B cell (primary cell): ENCODE data around the gene UQCR11. TPM values are rescaled to one million over a fixed set of nuclear protein-coding genes. Genes with fewer than 3 reads are reported as not detected.
A peak's percentile ranks its signal among the peaks of the same experiment; 100 is the strongest.

Source experiments
- ATAC-seq: fragments of 200-7000 bp; cut with Tn5 transposase; one replicate; pipeline ENCODE4 v1.10.0; 2021; ENCODE audit warnings: low read depth, mild to moderate bottlenecking, moderate number of reproducible peaks, moderate library complexity
- CTCF ChIA-PET: fragments of 350-600 bp; sonication (Branson Sonifier 250); formaldehyde crosslinking; loops from one replicate; lab custom pipeline; 2021; ENCODE audit warnings: antibody characterized with exemption, inconsistent platforms; lab: Charles Lee
- POLR2A ChIA-PET: fragments of 350-600 bp; sonication (Branson Sonifier 250); formaldehyde crosslinking; loops from one replicate; lab custom pipeline; 2021; ENCODE audit warnings: antibody characterized with exemption; lab: Charles Lee
- DNase-seq: peaks from one replicate; pipeline ENCODE4 v3.0.0; 2013
- H2AFZ ChIP-seq: 2 replicates; pipeline ENCODE4 v1.6.1; 2012; ENCODE audit warnings: mild to moderate bottlenecking, low read depth, low read length; ENCODE audit not compliant: insufficient read depth, poor library complexity, severe bottlenecking
- H3K27ac ChIP-seq, 2 donors: 1 replicate in 1 of 2; 2 replicates in 1 of 2; pipeline ENCODE4 v1.5.1; 2012 to 2013; ENCODE audit warnings: low read length in 2 of 2, mild to moderate bottlenecking in 2 of 2, moderate library complexity in 1 of 2
- H3K27me3 ChIP-seq, 4 experiments: fragments of 200-600 bp in 1 of 4; sonication (generic) in 1 of 4; replicated peaks in 1 of 4; 1 replicate in 2 of 4; 2 replicates in 2 of 4; pipeline versions ENCODE4 v1.6.1 to v1.7.0; 2013 to 2016; ENCODE audit warnings: low read length in 3 of 4, mild to moderate bottlenecking in 2 of 4, mixed read lengths in 1 of 4, moderate library complexity in 1 of 4; ENCODE audit not compliant: insufficient read depth in 4 of 4, control insufficient read depth in 3 of 4; ENCODE audit errors: control extremely low read depth in 1 of 4
- H3K36me3 ChIP-seq, 2 experiments: replicated peaks in 1 of 2; 1 replicate in 1 of 2; 2 replicates in 1 of 2; pipeline versions ENCODE4 v1.6.1 to v1.7.1; 2013; ENCODE audit warnings: low read length in 1 of 2; ENCODE audit not compliant: insufficient read depth in 2 of 2, control insufficient read depth in 1 of 2; ENCODE audit errors: control extremely low read depth in 1 of 2, extremely low read depth in 1 of 2
- H3K4me1 ChIP-seq, 2 donors: fragments of 200-600 bp in 1 of 2; sonication (generic) in 1 of 2; 1 replicate in 1 of 2; 2 replicates in 1 of 2; pipeline versions ENCODE4 v1.5.1 to v1.6.1; 2013 to 2017; ENCODE audit warnings: low read length in 2 of 2; ENCODE audit not compliant: control insufficient read depth in 2 of 2, insufficient read depth in 2 of 2
- H3K4me2 ChIP-seq: replicated peaks from 2 replicates; pipeline ENCODE3; 2012; ENCODE audit warnings: mild to moderate bottlenecking, low read depth, low read length; ENCODE audit not compliant: poor library complexity, severe bottlenecking
- H3K4me3 ChIP-seq, 5 experiments: fragments of 200-600 bp in 1 of 5; sonication (generic) in 1 of 5; 1 replicate in 3 of 5; 2 replicates in 2 of 5; pipeline versions ENCODE4 v1.5.1 to v1.7.0; 2011 to 2016; ENCODE audit warnings: low read length in 4 of 5, mild to moderate bottlenecking in 4 of 5, low read depth in 2 of 5, control low read depth in 1 of 5, moderate library complexity in 1 of 5; ENCODE audit not compliant: insufficient read depth in 1 of 5; ENCODE audit errors: control extremely low read depth in 1 of 5, extremely low read depth in 1 of 5
- H3K79me2 ChIP-seq: fragments of 200-600 bp; sonication (generic); one replicate; pipeline ENCODE4 v1.6.0; 2016; ENCODE audit warnings: low read length; ENCODE audit not compliant: control insufficient read depth, insufficient read depth
- H3K9ac ChIP-seq: fragments of 200-600 bp; sonication (generic); 2 replicates; pipeline ENCODE4 v1.6.1; 2017; ENCODE audit warnings: mild to moderate bottlenecking, low read length, moderate library complexity
- H3K9me3 ChIP-seq, 3 donors: one replicate each; pipeline versions ENCODE4 v1.6.1 to v1.7.1; 2013; ENCODE audit warnings: low read length in 2 of 3; ENCODE audit not compliant: control insufficient read depth in 2 of 3, insufficient read depth in 1 of 3; ENCODE audit errors: control extremely low read depth in 1 of 3
- H4K20me1 ChIP-seq: 2 replicates; pipeline ENCODE4 v1.6.0; 2012; ENCODE audit warnings: mild to moderate bottlenecking, low read length; ENCODE audit not compliant: insufficient read depth, control insufficient read depth, poor library complexity, severe bottlenecking
- H3K27ac Mint-ChIP-seq: one replicate; pipeline ENCODE4 v1.8.0; 2021; ENCODE audit warnings: mixed read lengths
- H3K27me3 Mint-ChIP-seq: one replicate; pipeline ENCODE4 v1.8.0; 2021; ENCODE audit warnings: mixed read lengths
- H3K4me1 Mint-ChIP-seq: one replicate; pipeline ENCODE4 v1.8.0; 2021; ENCODE audit warnings: mixed read lengths
- H3K4me3 Mint-ChIP-seq: one replicate; pipeline ENCODE4 v1.8.0; 2021; ENCODE audit warnings: mixed read lengths
- H3K9me3 Mint-ChIP-seq: one replicate; pipeline ENCODE4 v1.8.0; 2022; ENCODE audit warnings: mixed read lengths; ENCODE audit not compliant: insufficient read depth
- CTCF ChIP-seq: fragments of 200-600 bp; IDR thresholded peaks from one replicate; pipeline ENCODE4 v1.8.0; 2022; ENCODE audit warnings: antibody characterized with exemption, mild to moderate bottlenecking
- EZH2 ChIP-seq: IDR thresholded peaks from 2 replicates; pipeline ENCODE4 v1.6.1; 2012; ENCODE audit warnings: borderline replicate concordance, low read depth, mild to moderate bottlenecking, moderate library complexity, low read length; ENCODE audit not compliant: insufficient read depth, poor library complexity, severe bottlenecking
- WGBS: methylation state at CpG from one replicate; pipeline ENCODE4 v1.1.5; 2013; ENCODE audit warnings: missing lambda C conversion rate; ENCODE audit not compliant: insufficient coverage; 5-methylcytosine and 5-hydroxymethylcytosine counted together
- intact Hi-C: fragments of 100-400 bp; cut with micrococcal nuclease; formaldehyde crosslinking; loops from one replicate; pipeline ENCODE4 v1.10.0; 2022
- polyA plus RNA-seq: library from polyadenylated mRNA; depleted of rRNA; stranded (reverse); fragments of >200 nt; gene quantifications from 2 replicates; pipeline ENCODE4 v1.2.3, GENCODE V29; 2012
- total RNA-seq, 2 donors: library from RNA; stranded (reverse); fragments of 120-200 nt in 1 of 2; gene quantifications; 1 replicate in 1 of 2; 2 replicates in 1 of 2; pipeline versions ENCODE4 v1.2.3 to v1.2.4, GENCODE V29; 2013 to 2022

The UQCR11 gene
- total and polyA plus RNA-seq, 2 donors (not counting 1 experiment from before 2014, with no cell fraction given): 59.5 to 66.8 TPM

- intact Hi-C loops: loop anchor here (1.0 kb wide), 1 partner anchor 13 kb away; the partner anchor contains the start of gene UQCR11
- peak overlapping the region; percentile 17 for H3K4me2 ChIP-seq
- WGBS: 88% methylated on average over 24 of the region's 24 CpGs
- Mint-ChIP-seq H3K27ac (peak overlapping the region; percentile 62), H3K4me3 (peak overlapping the region; percentile 7), H3K27me3 (no peaks in the 10 kb centered on the region), H3K9me3 (no peaks in the 10 kb centered on the region), H3K4me1 (peaks cover 33% of the 10 kb centered on the region)
- no peak for TF ChIP-seq EZH2
- TF ChIP-seq CTCF: peak; percentile 37
- peaks cover 44% of the 10 kb centered on the region for H3K79me2 ChIP-seq
- H3K4me3 ChIP-seq: no peak overlapping the region
- H3K9ac ChIP-seq: no peak overlapping the region
- ATAC-seq: peak; percentile 65
- CTCF ChIA-PET: interaction anchor here (0.9 to 3.7 kb wide), 7 partner anchors 13 to 152 kb away, joined by 3 to 12 read pairs (median 5); no protein-coding TSS in a partner anchor
- H3K27ac ChIP-seq: peak overlapping the region in 1 of 2 donors; percentile 28
- no peaks in the 10 kb centered on the region for H3K9me3 ChIP-seq
- H4K20me1 ChIP-seq: peaks cover 98% of the 10 kb centered on the region
- no peaks in the 10 kb centered on the region for H3K27me3 ChIP-seq
- POLR2A ChIA-PET: interaction anchor here (0.9 kb wide), 1 partner anchor 34 kb away, joined by 3 read pairs; the partner anchor contains the start of gene TCF3
- no peak overlapping the region for H2AFZ ChIP-seq
- peaks cover 19 to 42% of the 10 kb centered on the region in 2 donors for H3K4me1 ChIP-seq
- DNase-seq: peak; percentile 49
- H3K36me3 ChIP-seq: peaks cover 0 to 78% of the 10 kb centered on the region in 2 experiments
Observed at GRCh38 chr19:1618157-1619093, 13.2 kb upstream of the UQCR11 start.
